HG02943 (cell line): ENCODE data around the gene CLDN10.
"Not testable (repeated sequence)": the region's sequence is repeated elsewhere in the genome, so short reads cannot be mapped to it uniquely, and the experiment has no call there.

Experiments
- ATAC-seq: cut with Tn5 transposase; IDR thresholded peaks from one replicate; pipeline ENCODE4 v1.9.1; 2021; ENCODE audit warnings: mild to moderate bottlenecking, low read depth, moderate library complexity; ENCODE audit not compliant: unreplicated experiment

Gene CLDN10, protein sequence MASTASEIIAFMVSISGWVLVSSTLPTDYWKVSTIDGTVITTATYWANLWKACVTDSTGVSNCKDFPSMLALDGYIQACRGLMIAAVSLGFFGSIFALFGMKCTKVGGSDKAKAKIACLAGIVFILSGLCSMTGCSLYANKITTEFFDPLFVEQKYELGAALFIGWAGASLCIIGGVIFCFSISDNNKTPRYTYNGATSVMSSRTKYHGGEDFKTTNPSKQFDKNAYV

DNA sequence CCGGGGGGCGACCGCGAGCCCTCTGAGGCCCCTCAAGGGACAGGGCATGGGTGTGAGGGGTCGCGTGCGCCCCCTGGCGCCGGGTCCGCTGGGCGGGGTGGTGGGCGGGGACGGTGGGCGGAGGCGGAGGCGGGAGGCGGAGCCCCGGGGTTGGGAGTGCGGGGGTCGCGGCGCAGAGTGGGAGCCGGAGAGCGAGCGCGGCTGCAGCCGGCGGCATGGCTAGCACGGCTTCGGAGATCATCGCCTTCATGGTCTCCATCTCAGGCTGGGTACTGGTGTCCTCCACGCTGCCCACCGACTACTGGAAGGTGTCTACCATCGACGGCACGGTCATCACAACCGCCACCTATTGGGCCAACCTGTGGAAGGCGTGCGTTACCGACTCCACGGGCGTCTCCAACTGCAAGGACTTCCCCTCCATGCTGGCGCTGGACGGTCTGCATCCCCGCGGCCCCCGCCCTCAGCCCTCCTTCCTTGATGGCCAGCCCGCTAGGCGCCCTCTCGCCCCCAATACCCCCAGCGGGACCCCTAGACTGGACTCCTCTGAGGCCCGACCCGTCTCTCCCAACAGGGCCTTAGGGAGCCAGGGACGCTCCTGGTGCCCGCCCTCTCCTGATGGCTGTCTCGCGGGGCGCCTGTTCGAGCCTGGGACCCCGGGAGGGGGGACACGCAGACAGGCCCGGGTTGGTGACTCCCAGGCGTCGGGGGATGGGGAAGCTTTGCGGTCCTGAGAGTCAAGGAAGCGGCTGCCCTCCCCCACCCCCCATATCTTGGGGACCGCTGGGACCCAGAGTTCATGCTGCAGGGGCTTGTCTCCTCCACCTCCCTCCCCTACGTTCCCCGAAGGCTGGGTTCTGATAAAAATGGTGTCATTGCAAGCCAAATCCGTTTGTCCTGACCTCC, at the start of gene CLDN10:
TSS of gene CLDN10 (plus strand) at position 182 of the 903 bp plus-strand sequence. CDS start at position 216, 34 bp downstream.
- ATAC-seq = no peak

DNA sequence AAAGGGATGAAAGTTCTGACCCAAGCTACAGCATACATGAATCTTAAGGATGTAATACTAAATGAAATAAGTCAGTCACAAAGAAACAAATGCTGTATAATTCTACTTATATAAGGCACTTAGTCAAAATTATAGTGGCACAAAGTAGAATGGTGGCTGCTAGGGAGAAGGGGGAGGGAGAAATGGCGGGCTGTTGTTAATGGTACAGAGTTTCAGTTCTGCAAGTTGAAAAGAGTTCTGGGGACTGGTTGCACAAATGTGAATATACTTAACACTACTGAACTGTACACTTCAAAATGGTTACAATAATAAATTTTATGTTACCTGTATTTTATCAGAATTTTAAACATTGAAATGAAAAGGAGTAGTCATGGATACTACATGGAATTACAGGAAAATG, 48.9 kb upstream of the CLDN10 start:
- no peak for ATAC-seq

DNA sequence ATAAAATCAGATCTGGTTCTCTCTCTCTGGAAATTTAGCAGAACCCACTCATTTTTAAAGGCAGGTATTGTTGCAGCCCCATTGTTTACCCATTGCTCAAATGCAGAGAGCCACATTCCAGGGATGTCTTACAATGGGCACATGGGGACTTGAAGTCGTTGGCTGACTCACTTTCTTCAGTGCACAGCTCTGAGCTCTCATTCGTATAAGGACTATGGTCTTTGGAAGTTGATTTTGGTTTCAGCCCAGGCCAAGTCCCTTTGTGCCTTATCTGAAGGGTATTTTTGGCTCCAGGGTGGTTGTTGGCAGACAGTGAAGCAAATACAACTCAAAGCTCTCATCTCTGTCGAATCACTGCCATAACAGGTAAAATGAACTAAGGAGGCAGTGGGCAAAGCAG, 47.3 kb upstream of the CLDN10 start:
- ATAC-seq = no peak

DNA sequence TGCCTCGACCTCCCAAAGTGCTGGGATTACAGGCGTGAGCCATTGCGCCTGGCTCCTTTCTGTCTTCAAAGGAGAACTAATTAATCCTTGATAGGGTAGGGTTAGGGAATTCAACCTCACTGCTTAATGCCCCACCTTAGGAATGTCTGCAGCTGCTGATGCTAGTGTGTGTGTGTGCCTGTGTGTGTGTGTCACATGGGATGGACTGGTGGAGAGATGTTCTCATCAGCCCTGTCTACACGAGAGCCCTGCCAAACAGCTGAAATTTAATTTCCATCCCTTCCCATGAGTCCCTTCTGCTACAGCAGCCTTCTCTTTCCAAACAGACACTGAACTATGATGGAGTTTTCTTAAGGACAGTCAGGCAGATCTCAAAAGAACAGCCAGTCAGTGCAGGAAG, 46.5 kb upstream of the CLDN10 start:
- no peak for ATAC-seq

DNA sequence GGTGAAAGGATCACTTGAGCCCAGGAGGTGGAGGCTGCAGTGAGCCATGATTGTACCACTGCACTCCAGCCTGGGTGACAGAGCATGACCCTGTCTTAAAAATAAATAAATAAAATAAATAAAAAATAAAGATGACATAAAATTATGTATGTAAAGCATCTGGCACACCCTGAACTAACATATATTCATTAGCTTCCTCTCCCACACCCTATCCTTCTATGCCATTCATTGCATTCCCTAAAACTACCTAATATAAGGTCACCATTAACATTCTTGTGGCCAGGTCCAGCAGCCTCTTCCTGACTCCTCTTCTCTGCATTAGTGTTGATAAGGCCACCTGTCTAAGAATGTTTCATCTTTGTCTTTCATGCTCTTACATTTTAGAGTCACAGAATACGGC, 44.5 kb upstream of the CLDN10 start:
- no peak for ATAC-seq

DNA sequence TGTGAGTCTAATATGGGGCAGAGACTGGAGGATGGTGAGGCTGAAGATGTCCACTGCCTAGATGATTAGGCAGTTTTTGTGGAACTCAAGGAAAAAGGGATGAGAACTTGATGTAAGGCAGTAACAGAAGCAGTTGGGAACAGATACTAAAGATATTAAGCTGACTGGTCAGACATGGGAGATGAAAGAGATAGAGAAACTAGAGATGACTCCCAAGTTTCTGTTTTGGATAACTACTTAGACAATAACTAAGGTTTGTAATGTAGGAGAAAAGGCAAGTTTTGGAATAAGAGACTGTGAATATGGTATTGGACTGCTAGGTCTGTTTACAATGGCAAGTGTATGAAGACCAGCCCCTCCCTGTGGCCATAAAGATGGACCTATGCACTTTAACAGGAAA, 43.5 kb upstream of the CLDN10 start:
- no peak for ATAC-seq

DNA sequence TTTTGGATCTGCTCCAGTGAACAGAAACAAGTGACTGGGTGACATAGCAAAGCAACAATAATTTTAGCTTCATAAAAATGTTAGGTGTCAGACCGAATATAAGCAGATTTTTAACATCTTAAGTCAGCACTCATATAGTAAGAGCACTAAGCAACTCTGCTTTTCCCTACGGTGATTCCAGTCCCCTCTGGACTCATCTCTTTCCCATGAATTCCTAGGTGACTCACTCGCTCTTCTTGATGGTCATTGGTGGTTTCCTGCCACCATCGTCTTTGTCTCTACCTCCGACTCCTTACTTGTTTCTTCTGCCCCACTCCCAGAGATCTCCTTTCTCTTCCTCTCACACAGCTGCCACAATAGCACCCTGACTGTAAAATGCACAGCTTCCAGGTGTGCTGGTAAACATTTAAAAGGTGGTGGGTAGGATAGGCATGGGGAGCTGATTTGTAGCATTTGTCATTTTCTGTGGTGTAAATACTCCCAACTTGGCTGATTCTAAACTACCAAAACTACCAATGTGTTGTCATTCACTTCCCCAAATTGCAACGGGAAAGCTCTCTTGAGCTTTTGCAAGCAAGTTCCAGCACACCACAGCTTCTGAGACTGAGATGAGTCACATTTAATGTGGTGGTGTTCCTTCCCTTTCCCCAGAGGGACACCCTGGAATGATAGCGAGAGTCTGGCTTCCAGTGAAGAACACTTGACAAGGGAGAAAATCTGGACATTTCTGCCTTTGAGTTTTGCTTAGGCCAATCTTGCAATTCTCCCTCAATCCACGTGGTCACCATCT, 42.8 kb upstream of the CLDN10 start:
- no peak for ATAC-seq

DNA sequence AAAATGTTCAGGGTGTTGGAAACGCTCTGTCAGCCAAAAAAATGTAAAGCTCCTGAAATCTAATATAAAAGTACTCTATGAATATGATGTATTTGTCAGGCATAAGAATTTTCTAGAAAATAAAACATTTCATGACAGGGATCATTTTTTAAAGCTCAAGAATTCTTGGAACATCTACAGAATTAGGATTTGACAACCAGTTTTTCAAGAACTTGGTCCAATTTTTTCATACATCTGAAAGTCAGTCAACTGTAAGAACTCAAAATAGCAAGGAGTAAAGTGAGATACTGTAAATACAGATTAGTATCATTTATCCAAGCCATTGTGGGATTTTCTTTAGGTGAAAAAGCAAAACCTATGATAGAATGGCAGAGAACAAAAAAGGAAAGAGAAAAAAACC, 41.6 kb upstream of the CLDN10 start:
- no peak for ATAC-seq

DNA sequence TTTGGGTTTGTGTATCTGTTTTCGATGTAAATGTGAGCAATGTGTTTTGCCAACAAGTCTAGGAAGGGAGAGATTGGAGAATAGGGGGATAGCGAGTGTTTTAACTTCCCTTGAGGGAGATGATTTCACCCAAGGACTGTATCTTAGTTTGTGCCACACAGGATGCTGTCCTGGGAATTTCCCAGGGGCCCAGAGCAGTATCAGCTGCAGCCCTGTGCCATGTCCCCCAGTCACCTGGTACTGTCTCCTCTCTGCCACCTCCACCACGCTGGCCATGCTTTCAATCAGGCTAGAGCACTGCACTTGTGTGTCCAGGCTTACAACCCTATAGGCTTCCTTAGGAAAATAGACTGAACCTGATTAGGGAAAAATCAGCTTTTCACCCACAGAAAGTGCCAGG, 40.1 kb upstream of the CLDN10 start:
- no peak for ATAC-seq

DNA sequence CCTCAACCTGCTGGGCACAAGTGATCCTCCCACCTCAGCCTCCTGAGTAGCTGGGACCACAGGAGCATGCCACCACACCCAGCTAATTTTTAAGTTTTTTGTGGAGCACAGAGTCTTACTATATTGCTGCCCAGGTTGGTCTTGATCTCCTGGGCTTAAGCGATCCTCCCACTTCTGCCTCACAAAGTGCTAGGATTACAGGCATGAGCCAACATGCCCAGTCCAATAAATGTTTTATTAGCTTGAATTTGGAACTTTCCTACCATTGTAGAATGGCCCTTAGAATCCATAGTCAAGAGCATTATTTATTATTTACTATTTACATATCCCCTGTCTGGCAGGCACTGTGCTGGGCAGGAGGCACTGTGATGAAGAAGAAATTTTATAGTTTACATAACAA, 39.6 kb upstream of the CLDN10 start:
- ATAC-seq = no peak

DNA sequence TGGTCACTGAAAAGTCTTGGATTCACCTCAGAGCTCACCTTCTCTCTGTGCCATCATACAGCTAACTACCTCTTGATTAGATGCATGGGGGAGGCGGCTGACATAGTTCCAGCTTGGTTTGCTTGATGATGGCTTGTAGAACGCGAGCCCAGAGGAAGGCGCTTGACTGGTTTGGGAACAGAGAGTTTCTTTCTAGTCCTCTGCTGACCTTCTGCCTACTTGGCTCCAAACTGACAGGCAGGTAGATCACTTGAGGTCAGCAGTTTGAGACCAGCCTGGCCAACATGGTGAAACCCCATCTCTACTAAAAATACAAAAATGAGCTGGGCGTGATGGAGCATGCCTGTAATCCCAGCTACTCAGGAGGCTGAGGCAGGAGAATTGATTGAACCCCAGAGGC, 36.9 kb upstream of the CLDN10 start:
- not testable (repeated sequence) for ATAC-seq

DNA sequence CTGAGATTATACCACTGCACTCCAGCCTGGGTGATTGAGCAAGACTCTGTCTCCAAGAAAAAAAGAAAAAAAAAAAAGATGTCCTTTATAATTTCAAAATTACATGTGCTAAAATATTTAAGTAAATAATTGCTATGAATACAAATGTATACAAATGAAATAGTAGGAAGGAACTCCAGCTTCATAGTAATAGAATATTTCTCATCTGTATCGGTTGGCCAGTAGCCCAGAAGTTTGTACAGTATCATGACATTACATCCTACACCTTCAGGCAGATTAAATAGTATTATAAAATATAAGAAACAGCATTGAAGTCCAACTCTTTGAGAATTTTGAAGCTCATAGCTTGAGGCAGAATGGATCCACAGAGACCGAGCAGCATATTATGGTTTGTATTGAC, 36.5 kb upstream of the CLDN10 start:
- no peak for ATAC-seq

DNA sequence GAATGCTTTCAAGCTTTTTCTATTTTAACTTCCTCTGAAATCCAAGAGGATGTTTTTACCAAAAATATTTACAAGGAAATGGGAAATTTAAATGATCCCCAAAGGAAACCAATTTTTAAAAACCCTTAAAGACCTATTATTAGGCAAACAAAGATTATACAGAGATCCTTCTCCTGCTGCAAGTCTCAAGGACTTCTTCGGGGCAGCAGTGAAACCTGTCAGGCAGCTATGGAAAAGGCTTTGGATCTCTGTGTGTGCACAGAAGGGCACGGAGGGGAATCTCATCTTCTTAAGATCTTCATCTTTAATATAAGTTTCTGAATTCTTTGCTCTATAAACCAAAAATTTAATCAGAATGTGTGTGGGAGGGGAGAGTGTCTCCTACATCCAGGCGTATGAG, 36.0 kb upstream of the CLDN10 start:
- no peak for ATAC-seq

DNA sequence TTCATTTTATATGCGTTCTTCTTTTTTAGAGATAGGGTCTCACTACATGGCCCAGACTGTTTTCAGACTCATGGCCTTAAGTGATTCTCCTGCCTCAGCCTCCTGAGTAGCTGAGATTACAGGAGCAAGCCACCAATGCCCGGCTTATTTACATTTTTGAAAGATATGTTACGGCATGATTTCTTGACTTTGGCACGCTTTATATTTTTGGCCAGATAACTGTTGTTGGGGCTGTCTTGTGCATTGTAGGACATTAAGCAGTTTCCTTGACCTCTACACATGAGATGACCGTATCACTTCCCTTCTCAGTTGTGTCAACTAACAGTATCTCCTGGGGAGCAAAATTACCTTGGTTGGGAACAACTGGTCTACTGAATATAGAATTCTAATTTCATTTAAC, 28.9 kb upstream of the CLDN10 start:
- ATAC-seq = no peak

DNA sequence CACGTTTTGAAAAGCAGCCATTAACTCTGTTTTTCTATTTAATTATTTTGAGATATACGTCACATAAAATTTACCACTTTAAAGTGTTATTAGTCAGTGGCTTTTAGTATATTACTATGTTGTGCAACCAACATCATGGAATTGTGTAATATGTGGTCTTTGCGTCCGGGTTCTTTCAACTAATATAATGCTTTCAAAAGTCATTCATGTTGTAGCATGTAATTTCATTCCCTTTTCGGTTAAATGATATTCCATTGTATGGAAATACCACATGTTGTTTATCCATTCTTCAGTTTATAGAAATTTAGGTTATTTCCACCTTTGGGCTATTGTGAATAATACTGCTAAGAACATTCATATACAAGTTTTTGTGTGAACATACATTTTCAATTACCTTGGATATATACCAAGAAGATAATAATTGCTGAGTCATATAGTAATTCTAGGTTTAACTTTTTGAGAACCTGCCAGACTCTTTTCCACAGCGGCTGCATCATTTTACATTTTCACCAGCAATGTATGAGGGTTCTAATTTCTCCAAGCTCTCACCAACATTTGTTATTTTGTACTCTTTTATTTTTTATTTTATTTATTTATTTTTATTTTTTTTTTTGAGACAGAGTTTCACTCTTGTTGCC, 28.1 kb upstream of the CLDN10 start:
- no peak for ATAC-seq

DNA sequence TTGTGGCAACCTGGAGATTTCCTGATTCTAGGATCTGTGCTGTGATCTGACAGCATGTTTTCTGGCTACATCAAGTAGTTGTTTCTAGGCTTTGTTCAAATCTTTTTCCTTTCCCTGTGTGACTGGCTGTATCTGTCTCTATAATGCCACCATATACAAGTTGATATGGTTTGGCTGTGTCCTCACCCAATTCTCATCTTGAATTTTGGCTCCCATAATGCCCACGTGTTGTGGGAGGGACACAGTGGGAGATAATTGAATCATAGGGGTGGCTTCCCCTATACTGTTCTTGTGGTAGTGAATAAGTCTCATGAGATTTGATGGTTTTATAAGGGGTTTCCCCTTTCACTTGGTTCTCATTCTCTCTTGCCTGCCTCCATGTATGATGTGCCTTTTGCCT, 24.6 kb upstream of the CLDN10 start:
- no peak for ATAC-seq

DNA sequence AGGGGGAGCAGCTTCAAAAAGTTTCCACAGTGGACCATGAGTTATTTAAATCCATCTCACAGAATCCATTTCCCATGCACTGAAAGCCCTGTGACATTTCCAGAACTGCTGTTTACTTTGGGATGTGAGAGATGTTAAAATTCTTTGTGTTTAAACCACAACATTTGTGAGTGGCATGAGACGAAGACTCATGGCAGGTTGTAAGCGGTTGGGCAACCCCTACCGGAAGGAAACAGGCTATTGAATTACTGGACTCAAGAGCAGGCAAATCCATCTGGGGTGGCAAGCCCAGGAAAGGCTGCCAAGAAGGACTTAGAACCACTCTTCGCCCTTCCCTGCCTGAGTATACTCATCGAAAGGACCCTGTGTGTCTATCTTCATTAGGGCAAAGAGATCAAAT, 22.3 kb upstream of the CLDN10 start:
- no peak for ATAC-seq

DNA sequence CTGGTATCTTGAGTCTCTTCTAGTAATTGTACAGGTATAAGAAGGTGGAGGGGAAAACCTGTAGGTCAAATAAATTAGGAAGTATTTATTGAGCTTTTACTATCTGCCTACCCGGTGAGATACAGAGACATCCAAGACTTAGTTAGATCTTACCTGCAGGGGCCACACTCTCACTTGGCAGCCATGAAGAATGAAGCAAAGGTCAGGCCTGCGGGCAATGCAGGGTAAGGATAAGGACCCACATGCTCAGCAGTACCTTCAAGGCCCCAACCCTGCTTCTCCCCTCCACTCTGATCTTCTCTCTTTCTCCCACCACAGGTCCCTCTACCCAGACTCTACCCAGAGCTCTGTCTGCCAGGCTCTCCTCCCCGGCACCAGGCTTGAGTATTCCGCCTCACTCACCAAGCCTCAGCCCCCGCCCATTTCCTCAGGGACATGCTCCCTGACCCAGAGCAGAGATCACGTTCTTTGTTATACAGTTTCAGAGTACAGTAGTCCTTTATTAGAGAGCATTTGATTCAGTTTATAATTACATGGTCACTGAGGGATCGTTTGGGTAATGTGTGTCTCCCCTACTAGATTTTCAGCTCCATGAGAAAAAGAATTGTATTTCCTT, 18.9 kb upstream of the CLDN10 start:
- ATAC-seq = no peak

DNA sequence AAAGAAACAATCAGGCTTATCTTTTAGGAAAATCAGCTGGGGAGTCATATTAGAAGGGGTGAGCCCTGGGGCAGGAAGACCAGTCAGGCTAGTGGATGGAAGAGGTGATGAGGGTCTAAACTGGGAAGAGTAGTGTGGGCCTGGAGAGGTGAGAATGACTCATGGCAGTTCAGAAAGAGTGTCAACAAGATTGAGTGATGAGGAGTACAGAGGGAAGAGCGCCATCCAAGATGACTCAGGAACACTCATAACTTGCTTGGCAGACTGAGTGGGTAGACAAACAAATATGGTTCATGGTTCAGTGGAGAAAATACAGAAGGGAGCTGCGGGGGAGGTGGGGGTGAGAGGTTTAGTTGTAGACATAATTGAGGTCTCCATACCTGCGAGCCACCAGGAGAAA, 17.3 kb upstream of the CLDN10 start:
- ATAC-seq = no peak

DNA sequence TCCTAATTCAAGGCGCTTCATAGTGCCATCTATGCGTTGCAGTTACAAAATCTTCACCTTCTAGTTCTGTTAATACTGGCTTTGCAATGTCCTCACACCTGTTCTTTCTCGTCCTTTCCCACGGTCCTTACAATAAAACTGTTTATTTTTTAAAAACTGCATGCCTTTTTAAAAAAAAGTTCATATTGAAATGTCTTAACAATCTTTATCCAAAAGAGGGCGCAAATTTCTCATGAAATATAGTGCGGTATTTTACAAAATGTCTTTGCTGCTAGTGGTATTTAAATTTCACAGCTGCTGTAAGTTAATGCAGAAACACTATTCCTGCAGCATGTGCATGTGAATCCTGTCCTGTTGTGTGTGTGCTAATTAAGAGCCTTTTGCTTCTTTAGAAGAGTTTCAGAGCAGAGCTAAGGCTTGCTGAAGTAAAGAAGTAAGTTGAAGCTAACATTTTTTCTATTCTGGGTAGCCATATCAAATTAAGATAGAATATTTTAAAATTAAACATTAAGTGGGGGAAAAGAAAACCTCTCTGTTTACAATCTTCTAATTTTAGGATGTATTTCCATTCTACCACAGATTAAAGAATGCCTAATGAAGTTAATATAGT, 15.8 kb upstream of the CLDN10 start:
- no peak for ATAC-seq
